ENCODE data around the gene CIRBP.

- TF ChIP-seq SUZ12 (IDR thresholded peaks at IDR 0.05; ENCODE audit: extremely low read depth, insufficient read depth, insufficient read length) (no peak), ZNF274 (IDR thresholded peaks at IDR 0.05; ENCODE audit: low read depth, low read length) (no peak), YY1 (IDR thresholded peaks at IDR 0.05; ENCODE audit: insufficient read depth, insufficient read length) (no peak)
Observed at GRCh38 chr19:1241417-1242095, 27.6 kb upstream of the CIRBP start, which contains the start of gene ATP5F1D.
